Upper lobe of right lung (tissue), 1 donor: ENCODE data around the gene PABPN1. TPM values are rescaled to one million over a fixed set of nuclear protein-coding genes. Genes with fewer than 3 reads are reported as not detected.

Source experiments
- ATAC-seq: fragments of 200-7000 bp; cut with Tn5 transposase; one replicate; pipeline ENCODE4 v1.9.1; 2020; ENCODE audit warnings: mild to moderate bottlenecking, moderate library complexity
- DNase-seq: peaks from one replicate; pipeline ENCODE4 v3.0.0-alpha.2; 2020
- H3K27ac ChIP-seq: fragments of 200-600 bp; one replicate; pipeline ENCODE4 v1.8.0; 2022
- H3K27me3 ChIP-seq: fragments of 200-600 bp; one replicate; pipeline ENCODE4 v1.8.0; 2022; ENCODE audit warnings: mild to moderate bottlenecking
- H3K36me3 ChIP-seq: fragments of 200-600 bp; one replicate; pipeline ENCODE4 v1.8.0; 2022
- H3K4me1 ChIP-seq: fragments of 200-600 bp; one replicate; pipeline ENCODE4 v1.8.0; 2022
- H3K4me3 ChIP-seq: fragments of 200-600 bp; one replicate; pipeline ENCODE4 v1.8.0; 2022; ENCODE audit warnings: mild to moderate bottlenecking
- H3K9me3 ChIP-seq: fragments of 200-600 bp; one replicate; pipeline ENCODE4 v1.8.0; 2022
- intact Hi-C: fragments of 100-400 bp; cut with DNase I; formaldehyde crosslinking; loops from one replicate; pipeline ENCODE4 v1.11.0; 2022
- total RNA-seq: library from RNA; stranded (reverse); fragmentation: NEBNext Ultra II Directional; extraction: Animal tissue kit (Norgen Biotek cat#: 25700); gene quantifications from one replicate; pipeline ENCODE4 v1.2.1, GENCODE V29; 2021
- TF ChIP-seq, protein P1 (sequence below): fragments of 200-600 bp; IDR thresholded peaks from one replicate; pipeline ENCODE4 v1.8.0; 2022; ENCODE audit warnings: antibody characterized with exemption
- donor health status: DM: no; HTN: yes; CAD: no; lungs with severe emphysema.

The PABPN1 gene
- total RNA-seq, 1 donor from 2014 or later: 118 TPM

DNA sequence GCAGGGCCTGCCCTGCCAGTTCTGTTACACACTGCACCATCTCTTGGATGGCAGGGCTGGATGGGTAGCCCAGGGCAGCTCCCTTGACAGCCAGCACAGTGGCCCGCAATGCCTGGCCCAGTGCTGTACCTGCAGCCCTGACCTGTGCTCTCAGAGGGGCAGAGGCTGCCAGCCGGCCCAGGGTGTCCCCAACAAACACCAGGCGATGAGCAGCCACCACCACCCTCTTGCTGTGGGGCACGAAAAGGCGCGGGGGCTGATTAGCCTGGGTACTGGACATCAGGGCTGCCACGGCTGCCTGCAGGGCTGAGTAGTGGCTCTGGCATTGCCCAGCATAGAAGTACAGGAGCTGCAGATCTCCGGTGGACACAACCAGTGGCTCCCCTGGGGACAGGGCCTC, 36.0 kb downstream of the PABPN1 start:
- Histone ChIP-seq H3K27me3 (peaks cover 10% of the 10 kb centered on the region), H3K27ac (no peak overlapping the region), H3K9me3 (no peaks in the 10 kb centered on the region), H3K4me3 (no peak overlapping the region), H3K4me1 (no peaks in the 10 kb centered on the region), H3K36me3 (no peaks in the 10 kb centered on the region)
- intact Hi-C loops: no loop called here
- no peak for DNase-seq
- TF ChIP-seq, protein P1, sequence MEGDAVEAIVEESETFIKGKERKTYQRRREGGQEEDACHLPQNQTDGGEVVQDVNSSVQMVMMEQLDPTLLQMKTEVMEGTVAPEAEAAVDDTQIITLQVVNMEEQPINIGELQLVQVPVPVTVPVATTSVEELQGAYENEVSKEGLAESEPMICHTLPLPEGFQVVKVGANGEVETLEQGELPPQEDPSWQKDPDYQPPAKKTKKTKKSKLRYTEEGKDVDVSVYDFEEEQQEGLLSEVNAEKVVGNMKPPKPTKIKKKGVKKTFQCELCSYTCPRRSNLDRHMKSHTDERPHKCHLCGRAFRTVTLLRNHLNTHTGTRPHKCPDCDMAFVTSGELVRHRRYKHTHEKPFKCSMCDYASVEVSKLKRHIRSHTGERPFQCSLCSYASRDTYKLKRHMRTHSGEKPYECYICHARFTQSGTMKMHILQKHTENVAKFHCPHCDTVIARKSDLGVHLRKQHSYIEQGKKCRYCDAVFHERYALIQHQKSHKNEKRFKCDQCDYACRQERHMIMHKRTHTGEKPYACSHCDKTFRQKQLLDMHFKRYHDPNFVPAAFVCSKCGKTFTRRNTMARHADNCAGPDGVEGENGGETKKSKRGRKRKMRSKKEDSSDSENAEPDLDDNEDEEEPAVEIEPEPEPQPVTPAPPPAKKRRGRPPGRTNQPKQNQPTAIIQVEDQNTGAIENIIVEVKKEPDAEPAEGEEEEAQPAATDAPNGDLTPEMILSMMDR: no peak
- ATAC-seq: no peak

DNA sequence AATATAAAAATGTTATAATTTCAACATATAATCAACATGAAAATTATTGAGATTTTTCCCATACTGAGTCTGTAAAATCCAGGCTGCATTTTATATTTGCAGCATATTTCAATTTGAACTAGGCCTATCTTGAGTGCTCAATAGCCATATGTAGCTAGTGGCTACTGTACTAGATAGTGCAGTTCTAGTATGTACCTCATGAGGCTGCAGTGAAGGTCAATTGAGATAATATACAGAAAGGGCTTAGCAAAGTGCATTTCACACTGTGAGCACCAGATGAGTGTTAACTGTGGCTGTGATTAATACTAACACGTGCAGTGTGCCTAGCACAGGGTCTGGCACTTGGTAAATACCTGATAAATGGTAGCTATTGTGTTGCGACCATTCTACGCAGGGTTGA, 36.8 kb downstream of the PABPN1 start:
- TF ChIP-seq, protein P1: no peak
- intact Hi-C loops: no loop called here
- Histone ChIP-seq H3K27me3 (peaks cover 4% of the 10 kb centered on the region), H3K9me3 (no peaks in the 10 kb centered on the region), H3K4me1 (peaks cover under 1% of the 10 kb centered on the region), H3K4me3 (no peak overlapping the region), H3K36me3 (no peaks in the 10 kb centered on the region), H3K27ac (no peak overlapping the region)
- no peak for DNase-seq
- ATAC-seq: no peak

- Histone ChIP-seq H3K4me3 (no peak overlapping the region), H3K4me1 (peaks cover 6% of the 10 kb centered on the region), H3K36me3 (no peaks in the 10 kb centered on the region), H3K9me3 (no peaks in the 10 kb centered on the region), H3K27ac (no peak overlapping the region), H3K27me3 (no peaks in the 10 kb centered on the region)
- TF ChIP-seq, protein P1: no peak
- DNase-seq (no peak), ATAC-seq (no peak)
- intact Hi-C loops: no loop called here
Measured at GRCh38 chr14:23358553-23359166, 37.4 kb downstream of the PABPN1 start.

DNA sequence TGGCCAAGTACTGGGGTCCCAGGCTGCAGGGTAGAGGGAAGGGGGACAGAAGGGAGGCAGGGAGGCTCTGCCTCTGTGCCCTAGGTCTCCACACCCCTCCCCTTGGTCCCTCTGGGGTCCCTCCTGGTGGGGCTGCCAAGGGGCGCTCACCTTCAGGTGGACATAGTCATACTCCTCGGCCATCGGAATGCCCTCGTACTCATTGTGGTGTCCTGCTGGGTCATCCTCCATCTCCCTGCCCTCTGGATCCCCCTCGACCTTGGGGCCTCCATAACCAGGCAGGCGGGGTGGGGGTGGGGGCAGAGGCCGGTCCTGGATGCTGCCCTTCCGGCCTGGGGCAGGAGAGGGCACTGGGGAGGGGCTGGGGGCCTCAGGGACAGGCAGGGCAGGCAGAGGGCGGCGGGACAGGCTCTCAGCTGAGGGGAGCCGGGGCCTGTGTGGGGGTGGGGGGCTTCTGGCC, 37.9 kb downstream of the PABPN1 start:
- no peak overlapping the region for H3K27ac ChIP-seq
- no peaks in the 10 kb centered on the region for H3K27me3 ChIP-seq
- TF ChIP-seq, protein P1: no peak
- DNase-seq: no peak
- H3K4me1 ChIP-seq: peaks cover 12% of the 10 kb centered on the region
- intact Hi-C loops: no loop called here
- no peaks in the 10 kb centered on the region for H3K36me3 ChIP-seq
- no peak for ATAC-seq
- no peaks in the 10 kb centered on the region for H3K9me3 ChIP-seq
- H3K4me3 ChIP-seq: no peak overlapping the region

GRCh38 chr14:23359722-23360447, 38.6 kb downstream of the PABPN1 start:
- H3K4me3 ChIP-seq: no peak overlapping the region
- H3K9me3 ChIP-seq: no peaks in the 10 kb centered on the region
- H3K27ac ChIP-seq: no peak overlapping the region
- no peaks in the 10 kb centered on the region for H3K36me3 ChIP-seq
- TF ChIP-seq, protein P1: no peak
- H3K4me1 ChIP-seq: peaks cover 12% of the 10 kb centered on the region
- intact Hi-C loops: no loop called here
- no peak for ATAC-seq
- H3K27me3 ChIP-seq: no peaks in the 10 kb centered on the region
- no peak for DNase-seq
